ENCODE measurements around the gene SLC35F6. TPM values are rescaled to one million over a fixed set of nuclear protein-coding genes. Genes with fewer than 3 reads are reported as not detected.

The SLC35F6 gene
- total and polyA plus RNA-seq, 9 of the 15 experiments (the other 6 are each of a cell fraction or from before 2014, with no cell fraction given), result 11.9 to 47.3 (median 22.5) TPM

GRCh38 chr2:26757873-26758789, 6.0 kb upstream of the SLC35F6 start (continued):
- no peak for TF ChIP-seq ZBTB12 (CRISPR knock-in tag; IDR thresholded peaks at IDR 0.05)
- no peak for TF ChIP-seq BCOR (IDR thresholded peaks at IDR 0.05)
- no peak for TF ChIP-seq HNRNPLL (IDR thresholded peaks at IDR 0.05; ENCODE audit: low read depth, low read length, poor library complexity, severe bottlenecking)
- TF ChIP-seq CGGBP1 (CRISPR knock-in tag; IDR thresholded peaks at IDR 0.05), result no peak
- no peak for TF ChIP-seq RBM34 (IDR thresholded peaks at IDR 0.05; ENCODE audit: borderline replicate concordance, insufficient read depth, low read length)
- no peak for TF ChIP-seq CREBBP (IDR thresholded peaks at IDR 0.05; ENCODE audit: low read depth, low read length)
- 0 out of 2 replicates have a peak, but pooled peaks have one; percentile 26 for TF ChIP-seq OTX1 (CRISPR knock-in tag; IDR thresholded peaks at IDR 0.05)
- no peak for TF ChIP-seq ZC3H11A (IDR thresholded peaks at IDR 0.05; ENCODE audit: low read depth, low read length)
- TF ChIP-seq MAFG (tag; conservative IDR thresholded peaks at IDR 0.05), result no peak
- no peak for TF ChIP-seq MXD1 (CRISPR knock-in tag; IDR thresholded peaks at IDR 0.05; ENCODE audit: borderline replicate concordance, poor library complexity, severe bottlenecking)
- peak; percentile 50 for TF ChIP-seq ZFX (CRISPR knock-in tag; IDR thresholded peaks at IDR 0.05)
- TF ChIP-seq ZNF311 (CRISPR knock-in tag; IDR thresholded peaks at IDR 0.05), result no peak; the same call in none of the 2 replicates
- no peak for TF ChIP-seq HMG20A (CRISPR knock-in tag; conservative IDR thresholded peaks at IDR 0.05)
- TF ChIP-seq ZNF785 (CRISPR knock-in tag; IDR thresholded peaks at IDR 0.05), result no peak
- peak; percentile 87; the same call in 1 of the 2 replicates for TF ChIP-seq ZNF395 (CRISPR knock-in tag; IDR thresholded peaks at IDR 0.05)
- TF ChIP-seq ZNF512 (tag; IDR thresholded peaks at IDR 0.05), result no peak
- TF ChIP-seq LARP7 (IDR thresholded peaks at IDR 0.05), result 0 out of 2 replicates have a peak, but pooled peaks have one; percentile 69
- TF ChIP-seq DACH1 (IDR thresholded peaks at IDR 0.05; ENCODE audit: partially characterized antibody), result no peak

All from K562 (cell line).